H1 (cell line): Measurements from ENCODE around the gene PAAF1. TPM values are rescaled to one million over a fixed set of nuclear protein-coding genes. Genes with fewer than 3 reads are reported as not detected.

Experiments
- ASH2L ChIP-seq: fragments of 200-600, 300-600 bp; sonication (generic); IDR thresholded peaks from one replicate; pipeline ENCODE4 v1.7.1; 2017; ENCODE audit warnings: low read length
- GABPA ChIP-seq: IDR thresholded peaks from 2 replicates; pipeline ENCODE4 v1.6.1; 2011; ENCODE audit warnings: mild to moderate bottlenecking, low read length, moderate library complexity, borderline replicate concordance; ENCODE audit not compliant: insufficient read depth
- HDAC2 ChIP-seq, 2 experiments: fragments of 300-600 bp in 1 of 2; sonication (generic) in 1 of 2; IDR thresholded peaks; 2 replicates each; pipeline ENCODE4 v1.6.1; 2011 to 2012; ENCODE audit warnings: low read depth in 2 of 2, low read length in 2 of 2, mild to moderate bottlenecking in 2 of 2, moderate library complexity in 2 of 2, borderline replicate concordance in 1 of 2, inconsistent platforms in 1 of 2
- polyA plus RNA-seq, 7 experiments: library from polyadenylated mRNA; depleted of rRNA in 3 of 7; stranded (reverse) in 5 of 7; unstranded in 2 of 7; fragments of >200 nt in 5 of 7; fragments of 200-250 nt in 2 of 7; gene quantifications; 1 replicate in 5 of 7; 2 replicates in 1 of 7; 4 replicates in 1 of 7; pipeline versions ENCODE4 v1.2.1 to v1.2.3, GENCODE V29; 2011 to 2013; ENCODE audit warnings: missing spikeins in 2 of 7, mixed read lengths in 2 of 7
- total RNA-seq: library from RNA; stranded (reverse); fragmentation: NEBNext Ultra II Directional; extraction: Animal tissue kit (Norgen Biotek cat#: 25700); gene quantifications from 2 replicates; pipeline ENCODE4 v1.2.1, GENCODE V29; 2021

PAAF1 gene
- total and polyA plus RNA-seq, 2 of the 8 experiments (the other 6 are each of a cell fraction or from before 2014, with no cell fraction given): 24.4 to 28.8 TPM

DNA sequence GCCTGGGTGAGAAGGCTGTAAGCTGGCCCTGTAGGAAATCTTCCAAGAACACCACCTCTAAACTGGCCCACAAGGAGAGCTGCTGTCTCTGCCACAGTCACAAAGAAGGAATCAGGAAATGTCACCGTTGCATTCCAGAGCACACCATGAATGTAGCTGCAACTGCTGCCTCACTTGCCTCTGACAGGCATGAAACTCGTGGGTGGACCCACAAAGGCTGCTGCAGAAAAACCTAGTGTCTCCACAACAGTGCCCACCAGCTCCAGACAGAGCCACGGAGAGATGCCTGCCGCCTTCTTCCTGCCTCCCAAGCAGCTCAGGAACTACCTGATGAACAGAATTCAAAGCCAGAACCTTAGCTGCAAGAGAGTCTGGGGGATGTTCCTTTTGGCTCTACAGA is 84.5 kb downstream of the PAAF1 start (continued):
- no peak for TF ChIP-seq HDAC2 (IDR thresholded peaks at IDR 0.05; ENCODE audit: borderline replicate concordance in 1 of 2, low read depth in 2 of 2, low read length in 2 of 2)
- no peak for TF ChIP-seq ASH2L
- no peak for TF ChIP-seq GABPA
